Stimulated activated naive B cell treated with anti-CD40 and anti-IgM and Interleukin-4, amounts not matched to agents 10 μg/mL and 1 μg/mL and 100 μg/mL, for 72 hours (primary cell): ENCODE data around the gene APBB3.
A peak's percentile ranks its signal among the peaks of the same experiment; 100 is the strongest.

Experiments used
- ATAC-seq, 2 donors: fragments of 150-1000 bp; cut with Tn5 transposase; replicated peaks; 2 replicates each; pipeline ENCODE4 v1.10.0; 2021; ENCODE audit warnings: moderate library complexity in 1 of 2
- DNase-seq: peaks from one replicate; pipeline ENCODE4 v3.0.0; 2021
- H3K27ac Mint-ChIP-seq: one replicate; pipeline ENCODE4 v1.8.0; 2022; ENCODE audit warnings: mild to moderate bottlenecking, mixed read lengths
- H3K27me3 Mint-ChIP-seq, 2 donors: one replicate each; pipeline ENCODE4 v1.8.0; 2022; ENCODE audit warnings: mixed read lengths in 2 of 2
- H3K36me3 Mint-ChIP-seq, 2 donors: one replicate each; pipeline ENCODE4 v1.8.0; 2022; ENCODE audit warnings: mixed read lengths in 2 of 2, mild to moderate bottlenecking in 1 of 2
- H3K4me1 Mint-ChIP-seq, 2 donors: one replicate each; pipeline ENCODE4 v1.8.0; 2022; ENCODE audit warnings: mixed read lengths in 2 of 2, mild to moderate bottlenecking in 1 of 2
- H3K4me3 Mint-ChIP-seq, 2 donors: one replicate each; pipeline ENCODE4 v1.8.0; 2022; ENCODE audit warnings: mild to moderate bottlenecking in 2 of 2, mixed read lengths in 2 of 2, moderate library complexity in 1 of 2
- H3K9me3 Mint-ChIP-seq, 2 donors: one replicate each; pipeline ENCODE4 v1.8.0; 2022; ENCODE audit warnings: mixed read lengths in 2 of 2, mild to moderate bottlenecking in 1 of 2

The APBB3 gene

GRCh38 chr5:140542972-140543371 lies 21.4 kb downstream of the APBB3 start:
- Mint-ChIP-seq H3K36me3 (peaks cover 20 to 39% of the 10 kb centered on the region in 2 donors), H3K4me1 (peaks cover 7 to 16% of the 10 kb centered on the region in 2 donors), H3K27me3 (no peaks in the 10 kb centered on the region), H3K9me3 (no peaks in the 10 kb centered on the region), H3K27ac (no peak overlapping the region), H3K4me3 (no peak overlapping the region)
- ATAC-seq (no peak), DNase-seq (no peak)

DNA sequence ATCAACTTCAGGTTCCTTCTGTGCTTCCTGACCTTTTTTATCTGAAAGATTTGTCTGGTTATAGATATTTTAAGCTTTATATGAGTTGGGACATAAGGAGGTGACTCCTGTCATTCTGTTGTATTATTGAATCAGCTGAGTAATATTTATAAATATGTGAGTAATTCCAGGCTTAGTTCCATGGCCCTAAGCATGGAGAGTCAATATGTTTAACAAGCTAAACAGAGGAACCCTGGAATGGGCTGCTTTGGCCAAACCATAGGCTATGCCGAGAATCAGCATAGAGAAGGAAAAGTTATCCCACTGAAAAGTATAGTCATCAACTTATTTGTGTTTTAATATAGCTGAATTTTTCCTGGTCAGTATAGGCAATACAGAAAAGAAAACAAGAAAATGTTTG lies 24.2 kb downstream of the APBB3 start:
- Mint-ChIP-seq H3K27me3 (no peaks in the 10 kb centered on the region), H3K4me3 (no peak overlapping the region), H3K4me1 (peaks cover 1 to 2% of the 10 kb centered on the region in 2 donors), H3K36me3 (peaks cover 18 to 40% of the 10 kb centered on the region in 2 donors), H3K27ac (no peak overlapping the region), H3K9me3 (no peaks in the 10 kb centered on the region)
- ATAC-seq (no peak), DNase-seq (no peak)

- Mint-ChIP-seq H3K36me3 (peaks cover 28 to 40% of the 10 kb centered on the region in 2 donors), H3K4me3 (no peak overlapping the region), H3K27ac (peak overlapping the region; percentile 56), H3K4me1 (peaks cover 2 to 13% of the 10 kb centered on the region in 2 donors), H3K9me3 (no peaks in the 10 kb centered on the region), H3K27me3 (no peaks in the 10 kb centered on the region)
- no peak for DNase-seq
- no peak for ATAC-seq
These were observed 40.4 kb downstream of the APBB3 start for GRCh38 chr5:140524003-140524402.

DNA sequence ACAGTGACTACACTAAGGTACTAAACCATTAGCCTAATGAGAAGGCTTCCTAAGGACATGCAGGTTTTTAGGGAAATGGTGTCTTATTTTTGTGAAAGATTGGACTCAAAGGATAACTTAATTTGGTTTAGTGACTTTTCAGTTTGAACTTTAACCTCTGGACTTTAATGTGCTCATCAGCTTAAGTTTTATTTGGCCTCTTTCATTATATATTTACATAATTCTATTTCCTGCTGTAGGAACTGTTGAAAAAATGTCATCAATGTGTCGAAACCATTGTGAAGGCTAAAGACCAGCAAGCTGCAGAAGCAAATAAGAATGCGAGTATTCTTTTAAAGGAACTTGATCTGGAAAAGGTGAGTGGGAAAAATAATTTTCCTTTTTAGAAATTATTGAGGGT lies 51.3 kb downstream of the APBB3 start:
- no peaks in the 10 kb centered on the region for H3K27me3 Mint-ChIP-seq
- no peak overlapping the region for H3K4me3 Mint-ChIP-seq
- no peak overlapping the region for H3K27ac Mint-ChIP-seq
- ATAC-seq = no peak
- peaks cover 32 to 35% of the 10 kb centered on the region in 2 donors for H3K36me3 Mint-ChIP-seq
- no peaks in the 10 kb centered on the region for H3K4me1 Mint-ChIP-seq
- H3K9me3 Mint-ChIP-seq = no peaks in the 10 kb centered on the region
- DNase-seq = no peak

DNA sequence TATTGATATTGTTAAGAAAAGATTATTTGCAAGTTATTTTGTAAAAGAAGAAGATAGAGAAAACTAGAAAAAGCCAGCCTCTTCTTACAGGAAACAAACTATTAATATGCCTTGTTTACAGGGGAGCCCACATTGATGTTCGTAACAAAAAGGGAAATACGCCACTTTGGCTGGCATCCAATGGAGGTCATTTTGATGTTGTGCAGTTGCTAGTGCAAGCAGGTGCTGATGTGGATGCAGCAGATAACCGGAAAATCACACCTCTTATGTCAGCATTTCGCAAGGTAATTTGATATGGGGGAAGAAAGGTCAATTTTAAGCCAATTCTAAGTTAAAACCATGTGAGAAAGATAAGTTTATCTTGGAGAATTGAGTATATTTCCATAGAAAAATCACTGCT lies 54.5 kb downstream of the APBB3 start:
- Mint-ChIP-seq H3K4me1 (no peaks in the 10 kb centered on the region), H3K27me3 (no peaks in the 10 kb centered on the region), H3K36me3 (peaks cover 22 to 26% of the 10 kb centered on the region in 2 donors), H3K4me3 (no peak overlapping the region), H3K9me3 (no peaks in the 10 kb centered on the region), H3K27ac (no peak overlapping the region)
- no peak for ATAC-seq
- no peak for DNase-seq
